GM12878 (cell line): ENCODE results near the gene CHCHD2. TPM values are rescaled to one million over a fixed set of nuclear protein-coding genes. Genes with fewer than 3 reads are reported as not detected.

Experiments used
- CREB1 ChIP-seq: IDR thresholded peaks from 2 replicates; pipeline ENCODE4 v1.6.1; 2012; ENCODE audit warnings: low read depth, mild to moderate bottlenecking, inconsistent platforms
- EZH2 ChIP-seq: IDR thresholded peaks from 2 replicates; pipeline ENCODE4 v1.6.1; 2012; ENCODE audit warnings: low read depth, mild to moderate bottlenecking, control low read depth, inconsistent platforms, low read length, borderline replicate concordance; ENCODE audit not compliant: control insufficient read depth
- GABPA ChIP-seq: IDR thresholded peaks from 2 replicates; pipeline ENCODE4 v1.6.1; 2014; ENCODE audit warnings: antibody characterized with exemption, low read depth, mild to moderate bottlenecking, inconsistent platforms
- MEF2B ChIP-seq: fragments of 450-650 bp; IDR thresholded peaks from 2 replicates; pipeline ENCODE4 v1.6.1; 2018; ENCODE audit warnings: mild to moderate bottlenecking, moderate library complexity; ENCODE audit not compliant: partially characterized antibody, poor library complexity, severe bottlenecking
- NBN ChIP-seq: fragments of 450-650 bp; IDR thresholded peaks from 2 replicates; pipeline ENCODE4 v1.6.1; 2016
- NFYA ChIP-seq: IDR thresholded peaks from 2 replicates; pipeline ENCODE4 v1.6.1; 2011; ENCODE audit warnings: low read depth, mild to moderate bottlenecking, low read length, improper control_type of control experiment, borderline replicate concordance
- NR2C2 ChIP-seq: IDR thresholded peaks from 2 replicates; pipeline ENCODE4 v1.6.1; 2011; ENCODE audit warnings: borderline replicate concordance, low read depth; ENCODE audit not compliant: control insufficient read depth, insufficient read length
- POLR2A ChIP-seq: IDR thresholded peaks from 2 replicates; pipeline ENCODE4 v1.6.1; 2011; ENCODE audit warnings: low read depth, mild to moderate bottlenecking, low read length
- RB1 ChIP-seq: fragments of 450-650 bp; formaldehyde crosslinking; IDR thresholded peaks from 2 replicates; pipeline ENCODE4 v1.6.1; 2017; ENCODE audit warnings: mild to moderate bottlenecking, borderline replicate concordance
- RELA ChIP-seq: fragments of 450-650 bp; IDR thresholded peaks from 2 replicates; pipeline ENCODE4 v1.8.0; 2014; ENCODE audit warnings: borderline replicate concordance; ENCODE audit not compliant: partially characterized antibody
- SIN3A ChIP-seq: IDR thresholded peaks from 2 replicates; pipeline ENCODE4 v1.6.1; 2012; ENCODE audit warnings: low read depth, low read length, improper control_type of control experiment
- SMARCA5 ChIP-seq: fragments of 450-650 bp; IDR thresholded peaks from 2 replicates; pipeline ENCODE4 v1.6.1; 2017; ENCODE audit warnings: mild to moderate bottlenecking
- SP1 ChIP-seq: IDR thresholded peaks from one replicate; pipeline ENCODE4 v1.6.1; 2011; ENCODE audit warnings: low read depth, low read length
- TARDBP ChIP-seq: IDR thresholded peaks from 2 replicates; pipeline ENCODE4 v1.6.1; 2016; ENCODE audit warnings: borderline replicate concordance
- ZNF24 ChIP-seq: fragments of 450-650 bp; IDR thresholded peaks from 2 replicates; pipeline ENCODE4 v1.6.1; 2017; ENCODE audit warnings: antibody characterized with exemption, mild to moderate bottlenecking
- ZNF622 ChIP-seq: fragments of 450-650 bp; IDR thresholded peaks from 2 replicates; pipeline ENCODE4 v1.6.1; 2017; ENCODE audit warnings: mild to moderate bottlenecking, inconsistent platforms
- ZSCAN29 ChIP-seq: fragments of 450-650 bp; IDR thresholded peaks from 2 replicates; pipeline ENCODE4 v1.6.1; 2017; ENCODE audit warnings: mild to moderate bottlenecking, moderate library complexity
- polyA plus RNA-seq, 11 experiments: library from polyadenylated mRNA; depleted of rRNA in 4 of 11; unstranded in 6 of 11; stranded (reverse) in 5 of 11; fragments of >200 nt; fragmentation: Nextera tagmentation in 4 of 11; fragmentation: Illumina TruSeq in 1 of 11; extraction: Ambion mirVana in 4 of 11; extraction: Trizol in 1 of 11; gene quantifications; 1 replicate in 1 of 11; 2 replicates in 10 of 11; pipeline versions ENCODE4 v1.2.1 to v1.2.3, GENCODE V29; 2011 to 2016; ENCODE audit warnings: inconsistent platforms in 2 of 11, missing spikeins in 2 of 11, low read depth in 1 of 11
- total RNA-seq, 4 experiments: library from RNA; depleted of rRNA in 3 of 4; stranded (reverse); fragments of >200 nt in 3 of 4; fragmentation: Illumina TruSeq in 1 of 4; extraction: Trizol in 1 of 4; gene quantifications; 2 replicates each; pipeline versions ENCODE4 v1.2.1 to v1.2.3, GENCODE V29; 2013 to 2021
- TF ChIP-seq, protein P1 (sequence below), 3 experiments: IDR thresholded peaks in 2 of 3; conservative IDR thresholded peaks in 1 of 3; 2 replicates each; pipeline ENCODE4 v1.5.1; 2011; ENCODE audit warnings: low read depth in 3 of 3, low read length in 3 of 3, mild to moderate bottlenecking in 3 of 3, control low read depth in 2 of 3, moderate library complexity in 2 of 3, inconsistent platforms in 1 of 3, mixed read lengths in 1 of 3; ENCODE audit not compliant: control insufficient read depth in 2 of 3, insufficient read depth in 1 of 3; ENCODE audit errors: extremely low read depth in 1 of 3
- TF ChIP-seq, protein P2 (sequence below): fragments of 450-650 bp; IDR thresholded peaks from 2 replicates; pipeline ENCODE4 v1.6.1; 2017; ENCODE audit warnings: low read depth, mild to moderate bottlenecking, moderate library complexity
- TF ChIP-seq, protein P3 (sequence below): fragments of 450-650 bp; IDR thresholded peaks from 2 replicates; pipeline ENCODE4 v1.6.1; 2017; ENCODE audit warnings: mild to moderate bottlenecking, low read depth, inconsistent platforms; ENCODE audit not compliant: poor library complexity, severe bottlenecking
- TF ChIP-seq, protein P4 (sequence below): fragments of 450-650 bp; formaldehyde crosslinking; IDR thresholded peaks from 2 replicates; pipeline ENCODE4 v1.5.0; 2022; ENCODE audit warnings: mild to moderate bottlenecking, missing genetic modification characterization

The CHCHD2 gene
- total and polyA plus RNA-seq, 10 of the 15 experiments (the other 5 are each of a cell fraction or from before 2014, with no cell fraction given), result 97.8 to 1,291 (median 619) TPM

DNA sequence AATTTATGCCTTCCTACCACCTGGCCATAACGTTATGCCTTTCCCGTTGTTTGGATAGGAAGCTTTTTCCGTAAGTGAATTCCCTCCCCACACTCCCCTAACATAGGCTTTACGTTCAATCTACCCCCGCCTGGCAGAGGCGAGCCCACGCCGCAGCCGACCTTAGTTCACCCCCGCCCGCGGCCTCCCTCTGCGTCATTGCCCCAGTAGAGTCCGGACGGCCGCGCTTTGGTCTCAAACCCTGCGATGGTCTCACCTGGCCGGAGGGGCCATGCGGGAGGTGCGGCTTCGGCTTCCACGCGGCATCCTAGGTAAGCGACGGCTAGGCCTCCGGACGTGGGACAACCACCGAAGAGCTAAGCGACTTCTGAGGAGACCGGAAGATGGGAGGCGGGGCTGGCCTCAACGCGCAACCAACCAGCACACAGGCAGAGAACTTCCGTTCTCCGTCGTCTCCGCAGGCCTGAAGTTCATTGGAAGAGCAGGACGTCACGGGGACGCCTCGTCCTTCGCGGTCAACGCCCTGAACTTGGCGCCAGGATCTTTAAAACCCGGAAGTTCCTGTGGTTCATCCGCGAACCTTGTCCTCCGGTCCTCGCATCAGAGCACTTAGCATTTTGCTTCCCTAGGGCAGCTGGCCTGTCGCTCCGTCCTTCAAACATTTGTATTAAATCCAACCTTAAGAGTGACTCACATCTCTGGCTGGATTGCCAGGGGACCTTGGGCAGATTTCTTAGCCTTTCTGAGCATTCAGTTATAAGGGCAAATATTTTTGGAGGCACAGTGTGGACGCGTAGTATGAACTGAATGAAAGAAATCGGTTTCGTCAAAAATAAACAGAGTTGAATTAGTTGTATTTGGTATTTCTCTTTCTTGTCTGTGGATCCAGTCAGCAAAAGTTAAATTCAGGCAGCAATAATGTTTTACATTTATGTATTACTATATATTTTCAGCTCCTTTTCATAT is at the start of gene CHCHD2 (continued):
- TF ChIP-seq NBN (peak; percentile 79), TARDBP (0 out of 2 replicates have a peak, but pooled peaks have one; percentile 61), RB1 (peak; percentile 92; the same call in 1 of the 2 replicates), ZNF622 (no peak), SMARCA5 (no peak), POLR2A (peak; percentile 96), NFYA (peak; percentile 81), ZSCAN29 (no peak), ZNF24 (no peak), MEF2B (no peak), GABPA (peak; percentile 95), CREB1 (peak; percentile 87; the same call in 1 of the 2 replicates), RELA (no peak), NR2C2 (no peak), SP1 (peak; percentile 97), SIN3A (no peak), EZH2 (no peak)
- TF ChIP-seq, protein P1, sequence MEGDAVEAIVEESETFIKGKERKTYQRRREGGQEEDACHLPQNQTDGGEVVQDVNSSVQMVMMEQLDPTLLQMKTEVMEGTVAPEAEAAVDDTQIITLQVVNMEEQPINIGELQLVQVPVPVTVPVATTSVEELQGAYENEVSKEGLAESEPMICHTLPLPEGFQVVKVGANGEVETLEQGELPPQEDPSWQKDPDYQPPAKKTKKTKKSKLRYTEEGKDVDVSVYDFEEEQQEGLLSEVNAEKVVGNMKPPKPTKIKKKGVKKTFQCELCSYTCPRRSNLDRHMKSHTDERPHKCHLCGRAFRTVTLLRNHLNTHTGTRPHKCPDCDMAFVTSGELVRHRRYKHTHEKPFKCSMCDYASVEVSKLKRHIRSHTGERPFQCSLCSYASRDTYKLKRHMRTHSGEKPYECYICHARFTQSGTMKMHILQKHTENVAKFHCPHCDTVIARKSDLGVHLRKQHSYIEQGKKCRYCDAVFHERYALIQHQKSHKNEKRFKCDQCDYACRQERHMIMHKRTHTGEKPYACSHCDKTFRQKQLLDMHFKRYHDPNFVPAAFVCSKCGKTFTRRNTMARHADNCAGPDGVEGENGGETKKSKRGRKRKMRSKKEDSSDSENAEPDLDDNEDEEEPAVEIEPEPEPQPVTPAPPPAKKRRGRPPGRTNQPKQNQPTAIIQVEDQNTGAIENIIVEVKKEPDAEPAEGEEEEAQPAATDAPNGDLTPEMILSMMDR (IDR thresholded peaks at IDR 0.05 in 2 of 3, conservative IDR thresholded peaks at IDR 0.05 in 1 of 3; ENCODE audit: control insufficient read depth in 2 of 3, extremely low read depth in 1 of 3, insufficient read depth in 1 of 3, low read depth in 3 of 3, low read length in 3 of 3), result no peak
- TF ChIP-seq, protein P2, sequence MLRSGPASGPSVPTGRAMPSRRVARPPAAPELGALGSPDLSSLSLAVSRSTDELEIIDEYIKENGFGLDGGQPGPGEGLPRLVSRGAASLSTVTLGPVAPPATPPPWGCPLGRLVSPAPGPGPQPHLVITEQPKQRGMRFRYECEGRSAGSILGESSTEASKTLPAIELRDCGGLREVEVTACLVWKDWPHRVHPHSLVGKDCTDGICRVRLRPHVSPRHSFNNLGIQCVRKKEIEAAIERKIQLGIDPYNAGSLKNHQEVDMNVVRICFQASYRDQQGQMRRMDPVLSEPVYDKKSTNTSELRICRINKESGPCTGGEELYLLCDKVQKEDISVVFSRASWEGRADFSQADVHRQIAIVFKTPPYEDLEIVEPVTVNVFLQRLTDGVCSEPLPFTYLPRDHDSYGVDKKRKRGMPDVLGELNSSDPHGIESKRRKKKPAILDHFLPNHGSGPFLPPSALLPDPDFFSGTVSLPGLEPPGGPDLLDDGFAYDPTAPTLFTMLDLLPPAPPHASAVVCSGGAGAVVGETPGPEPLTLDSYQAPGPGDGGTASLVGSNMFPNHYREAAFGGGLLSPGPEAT, result peak; percentile 79
- TF ChIP-seq, protein P3, sequence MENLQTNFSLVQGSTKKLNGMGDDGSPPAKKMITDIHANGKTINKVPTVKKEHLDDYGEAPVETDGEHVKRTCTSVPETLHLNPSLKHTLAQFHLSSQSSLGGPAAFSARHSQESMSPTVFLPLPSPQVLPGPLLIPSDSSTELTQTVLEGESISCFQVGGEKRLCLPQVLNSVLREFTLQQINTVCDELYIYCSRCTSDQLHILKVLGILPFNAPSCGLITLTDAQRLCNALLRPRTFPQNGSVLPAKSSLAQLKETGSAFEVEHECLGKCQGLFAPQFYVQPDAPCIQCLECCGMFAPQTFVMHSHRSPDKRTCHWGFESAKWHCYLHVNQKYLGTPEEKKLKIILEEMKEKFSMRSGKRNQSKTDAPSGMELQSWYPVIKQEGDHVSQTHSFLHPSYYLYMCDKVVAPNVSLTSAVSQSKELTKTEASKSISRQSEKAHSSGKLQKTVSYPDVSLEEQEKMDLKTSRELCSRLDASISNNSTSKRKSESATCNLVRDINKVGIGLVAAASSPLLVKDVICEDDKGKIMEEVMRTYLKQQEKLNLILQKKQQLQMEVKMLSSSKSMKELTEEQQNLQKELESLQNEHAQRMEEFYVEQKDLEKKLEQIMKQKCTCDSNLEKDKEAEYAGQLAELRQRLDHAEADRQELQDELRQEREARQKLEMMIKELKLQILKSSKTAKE, result peak; percentile 44
- TF ChIP-seq, protein P4, sequence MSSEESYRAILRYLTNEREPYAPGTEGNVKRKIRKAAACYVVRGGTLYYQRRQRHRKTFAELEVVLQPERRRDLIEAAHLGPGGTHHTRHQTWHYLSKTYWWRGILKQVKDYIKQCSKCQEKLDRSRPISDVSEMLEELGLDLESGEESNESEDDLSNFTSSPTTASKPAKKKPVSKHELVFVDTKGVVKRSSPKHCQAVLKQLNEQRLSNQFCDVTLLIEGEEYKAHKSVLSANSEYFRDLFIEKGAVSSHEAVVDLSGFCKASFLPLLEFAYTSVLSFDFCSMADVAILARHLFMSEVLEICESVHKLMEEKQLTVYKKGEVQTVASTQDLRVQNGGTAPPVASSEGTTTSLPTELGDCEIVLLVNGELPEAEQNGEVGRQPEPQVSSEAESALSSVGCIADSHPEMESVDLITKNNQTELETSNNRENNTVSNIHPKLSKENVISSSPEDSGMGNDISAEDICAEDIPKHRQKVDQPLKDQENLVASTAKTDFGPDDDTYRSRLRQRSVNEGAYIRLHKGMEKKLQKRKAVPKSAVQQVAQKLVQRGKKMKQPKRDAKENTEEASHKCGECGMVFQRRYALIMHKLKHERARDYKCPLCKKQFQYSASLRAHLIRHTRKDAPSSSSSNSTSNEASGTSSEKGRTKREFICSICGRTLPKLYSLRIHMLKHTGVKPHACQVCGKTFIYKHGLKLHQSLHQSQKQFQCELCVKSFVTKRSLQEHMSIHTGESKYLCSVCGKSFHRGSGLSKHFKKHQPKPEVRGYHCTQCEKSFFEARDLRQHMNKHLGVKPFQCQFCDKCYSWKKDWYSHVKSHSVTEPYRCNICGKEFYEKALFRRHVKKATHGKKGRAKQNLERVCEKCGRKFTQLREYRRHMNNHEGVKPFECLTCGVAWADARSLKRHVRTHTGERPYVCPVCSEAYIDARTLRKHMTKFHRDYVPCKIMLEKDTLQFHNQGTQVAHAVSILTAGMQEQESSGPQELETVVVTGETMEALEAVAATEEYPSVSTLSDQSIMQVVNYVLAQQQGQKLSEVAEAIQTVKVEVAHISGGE, result peak; percentile 90
